Measurements from ENCODE around the gene CDC34.

DNA sequence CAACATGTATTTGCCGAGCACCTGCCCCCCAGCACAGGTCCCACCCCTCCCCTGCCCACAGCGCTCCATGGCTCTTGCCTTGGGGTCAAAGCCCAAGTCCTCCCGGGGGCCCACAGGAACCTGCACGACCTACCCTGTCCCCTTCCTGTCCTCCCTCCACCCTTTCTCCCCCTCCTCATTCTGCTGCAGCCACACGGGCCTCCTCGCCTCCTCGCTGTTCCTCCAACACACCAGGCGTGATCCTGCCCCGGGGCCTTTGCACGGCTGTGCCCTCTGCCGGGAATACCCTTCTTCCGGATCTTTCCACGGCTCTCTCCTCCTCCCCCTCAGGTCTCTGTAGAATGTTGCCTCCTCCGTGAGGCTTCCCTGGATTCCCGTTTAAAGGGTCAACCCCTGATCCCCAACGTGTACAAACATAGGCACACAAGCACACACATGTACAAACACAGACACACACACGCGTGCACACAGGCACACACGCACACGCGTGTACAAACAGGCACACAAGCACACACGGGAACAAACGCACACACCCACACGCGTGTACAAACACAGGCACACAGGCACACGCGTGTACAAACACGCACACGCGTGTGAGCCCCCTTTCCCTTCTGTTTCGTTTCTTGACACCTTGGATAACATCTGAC lies 32.5 kb upstream of the CDC34 start:
- TF ChIP-seq POLR2AphosphoS5 (IDR thresholded peaks at IDR 0.05; ENCODE audit: low read depth, low read length) (no peak), TAF1 (IDR thresholded peaks at IDR 0.05; ENCODE audit: borderline replicate concordance, low read depth, low read length) (no peak), POLR2A (IDR thresholded peaks at IDR 0.05; ENCODE audit: low read depth, low read length) (no peak)

Measured in GM12892 (cell line).